Keratinocyte (primary cell): ENCODE results near the gene AFDN. TPM values are rescaled to one million over a fixed set of nuclear protein-coding genes. Genes with fewer than 3 reads are reported as not detected.
A peak's percentile ranks its signal among the peaks of the same experiment; 100 is the strongest.

Source experiments
- DNase-seq: peaks from one replicate; pipeline ENCODE4 v3.0.0-alpha.2; 2011; ENCODE audit warnings: low read depth, missing footprints, low spot score
- FAIRE-seq: peaks from 2 replicates; lab custom pipeline; 2011; peaks lifted over from hg19 to GRCh38; lab: Jason Lieb, UNC
- H2AFZ ChIP-seq: 2 replicates; pipeline ENCODE4 v1.6.0; 2012; ENCODE audit warnings: low read length, control low read depth, inconsistent platforms; ENCODE audit not compliant: control insufficient read depth
- H3K27ac ChIP-seq: 2 replicates; pipeline ENCODE4 v1.5.1; 2011; ENCODE audit warnings: low read length; ENCODE audit not compliant: control insufficient read depth, insufficient read depth
- H3K27me3 ChIP-seq: 3 replicates; pipeline ENCODE4 v1.6.0; 2011; ENCODE audit warnings: low read length; ENCODE audit not compliant: control insufficient read depth, insufficient read depth; ENCODE audit errors: extremely low read depth
- H3K36me3 ChIP-seq, 2 experiments: 2 replicates in 1 of 2; 3 replicates in 1 of 2; pipeline ENCODE4 v1.5.1; 2011; ENCODE audit warnings: low read length in 2 of 2, mild to moderate bottlenecking in 1 of 2; ENCODE audit not compliant: control insufficient read depth in 2 of 2, insufficient read depth in 2 of 2; ENCODE audit errors: extremely low read depth in 1 of 2
- H3K4me1 ChIP-seq: 3 replicates; pipeline ENCODE4 v1.5.1; 2011; ENCODE audit warnings: low read length; ENCODE audit not compliant: control insufficient read depth, insufficient read depth; ENCODE audit errors: extremely low read depth
- H3K4me2 ChIP-seq: 3 replicates; pipeline ENCODE4 v1.6.0; 2011; ENCODE audit warnings: low read depth, low read length; ENCODE audit not compliant: control insufficient read depth, insufficient read depth; ENCODE audit errors: extremely low read depth
- H3K4me3 ChIP-seq, 3 experiments: fragments of 200-600 bp in 1 of 3; sonication (generic) in 1 of 3; 2 replicates in 2 of 3; 3 replicates in 1 of 3; pipeline ENCODE4 v1.5.1; 2011 to 2016; ENCODE audit warnings: low read length in 3 of 3, mild to moderate bottlenecking in 3 of 3, control low read depth in 2 of 3, inconsistent platforms in 1 of 3, low read depth in 1 of 3, mixed read lengths in 1 of 3, mixed run types in 1 of 3, moderate library complexity in 1 of 3; ENCODE audit not compliant: control insufficient read depth in 2 of 3, insufficient read depth in 2 of 3; ENCODE audit errors: extremely low read depth in 1 of 3
- H3K79me2 ChIP-seq: 2 replicates; pipeline ENCODE4 v1.6.0; 2012; ENCODE audit warnings: low read length; ENCODE audit not compliant: control insufficient read depth, insufficient read depth
- H3K9ac ChIP-seq: 3 replicates; pipeline ENCODE4 v1.6.0; 2011; ENCODE audit warnings: low read length; ENCODE audit not compliant: control insufficient read depth, insufficient read depth; ENCODE audit errors: extremely low read depth
- H3K9me1 ChIP-seq: 3 replicates; pipeline ENCODE4 v1.6.0; 2011; ENCODE audit warnings: low read length; ENCODE audit not compliant: control insufficient read depth, insufficient read depth; ENCODE audit errors: extremely low read depth
- H3K9me3 ChIP-seq: 2 replicates; pipeline ENCODE4 v1.5.1; 2012; ENCODE audit warnings: low read depth, low read length; ENCODE audit not compliant: control insufficient read depth
- H4K20me1 ChIP-seq: 3 replicates; pipeline ENCODE4 v1.6.0; 2011; ENCODE audit warnings: low read length; ENCODE audit not compliant: control insufficient read depth, insufficient read depth; ENCODE audit errors: extremely low read depth
- EZH2 ChIP-seq: IDR thresholded peaks from one replicate; pipeline ENCODE4 v1.6.1; 2012; ENCODE audit warnings: inconsistent platforms, mild to moderate bottlenecking, low read length, moderate library complexity
- dilution Hi-C: fragments of 300-500 bp; cut with MboI; formaldehyde crosslinking; loops from one replicate; pipeline ENCODE4 v1.7.0; 2020; ENCODE audit warnings: low sequenced_read_pairs; ENCODE audit not compliant: extremely low pct_ligation_motif_present
- polyA plus RNA-seq, 5 experiments: library from polyadenylated mRNA; depleted of rRNA in 3 of 5; stranded (reverse) in 3 of 5; stranded (forward) in 1 of 5; unstranded in 1 of 5; fragments of >200 nt; gene quantifications; 1 replicate in 1 of 5; 2 replicates in 3 of 5; 3 replicates in 1 of 5; pipeline versions ENCODE4 v1.2.1 to v1.2.3, GENCODE V29; 2011 to 2012; ENCODE audit warnings: missing spikeins in 2 of 5, low read depth in 1 of 5, low replicate concordance in 1 of 5
- TF ChIP-seq, protein P1 (sequence below), 3 experiments: IDR thresholded peaks in 1 of 3; conservative IDR thresholded peaks in 1 of 3; optimal IDR thresholded peaks in 1 of 3; 2 replicates in 2 of 3; 3 replicates in 1 of 3; pipeline versions ENCODE3 to v1.5.1; 2011; ENCODE audit warnings: low read length in 3 of 3, mild to moderate bottlenecking in 3 of 3, moderate library complexity in 2 of 3, control low read depth in 1 of 3, inconsistent platforms in 1 of 3; ENCODE audit not compliant: insufficient read depth in 2 of 3; ENCODE audit errors: extremely low read depth in 1 of 3

Gene AFDN
- polyA plus RNA-seq, 1 donor (not counting 4 experiments of a cell fraction or from before 2014, with no cell fraction given): 46.5 TPM

DNA sequence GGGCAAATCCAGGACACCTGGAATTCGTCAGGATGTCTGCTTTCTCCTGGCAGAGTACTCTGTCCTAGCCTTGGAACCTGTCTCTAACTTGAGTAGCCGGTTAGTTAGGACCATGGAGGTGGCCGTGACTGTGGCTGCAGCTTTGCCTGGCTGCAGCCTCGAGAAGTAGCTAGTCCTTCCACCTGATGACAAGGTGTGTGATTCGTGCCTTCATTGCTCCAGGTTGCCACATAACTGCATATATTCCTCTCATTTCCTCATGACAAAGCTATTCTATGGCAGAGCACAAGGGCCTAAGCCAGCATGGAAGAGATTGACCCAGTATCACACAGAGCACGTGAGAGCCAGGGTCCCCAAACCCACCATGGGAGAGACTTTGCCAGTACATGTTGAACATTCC is 130.9 kb downstream of the AFDN start:
- H4K20me1 ChIP-seq: peaks cover 3% of the 10 kb centered on the region
- DNase-seq: no peak
- peaks cover 2 to 12% of the 10 kb centered on the region in 2 experiments for H3K36me3 ChIP-seq
- H3K4me2 ChIP-seq: no peak overlapping the region
- no peak overlapping the region for H3K9ac ChIP-seq
- peaks cover 6% of the 10 kb centered on the region for H3K9me1 ChIP-seq
- no peaks in the 10 kb centered on the region for H3K9me3 ChIP-seq
- H3K4me1 ChIP-seq: peaks cover 5% of the 10 kb centered on the region
- peak overlapping the region; percentile 30 for H3K27ac ChIP-seq
- no peak overlapping the region for H2AFZ ChIP-seq
- TF ChIP-seq EZH2: no peak
- TF ChIP-seq, protein P1, sequence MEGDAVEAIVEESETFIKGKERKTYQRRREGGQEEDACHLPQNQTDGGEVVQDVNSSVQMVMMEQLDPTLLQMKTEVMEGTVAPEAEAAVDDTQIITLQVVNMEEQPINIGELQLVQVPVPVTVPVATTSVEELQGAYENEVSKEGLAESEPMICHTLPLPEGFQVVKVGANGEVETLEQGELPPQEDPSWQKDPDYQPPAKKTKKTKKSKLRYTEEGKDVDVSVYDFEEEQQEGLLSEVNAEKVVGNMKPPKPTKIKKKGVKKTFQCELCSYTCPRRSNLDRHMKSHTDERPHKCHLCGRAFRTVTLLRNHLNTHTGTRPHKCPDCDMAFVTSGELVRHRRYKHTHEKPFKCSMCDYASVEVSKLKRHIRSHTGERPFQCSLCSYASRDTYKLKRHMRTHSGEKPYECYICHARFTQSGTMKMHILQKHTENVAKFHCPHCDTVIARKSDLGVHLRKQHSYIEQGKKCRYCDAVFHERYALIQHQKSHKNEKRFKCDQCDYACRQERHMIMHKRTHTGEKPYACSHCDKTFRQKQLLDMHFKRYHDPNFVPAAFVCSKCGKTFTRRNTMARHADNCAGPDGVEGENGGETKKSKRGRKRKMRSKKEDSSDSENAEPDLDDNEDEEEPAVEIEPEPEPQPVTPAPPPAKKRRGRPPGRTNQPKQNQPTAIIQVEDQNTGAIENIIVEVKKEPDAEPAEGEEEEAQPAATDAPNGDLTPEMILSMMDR (optimal IDR thresholded peaks at IDR 0.05 in 1 of 3, IDR thresholded peaks at IDR 0.05 in 1 of 3, conservative IDR thresholded peaks at IDR 0.05 in 1 of 3; ENCODE audit: extremely low read depth in 1 of 3, insufficient read depth in 2 of 3, low read length in 3 of 3): no peak
- dilution Hi-C loops: no loop called here
- no peaks in the 10 kb centered on the region for H3K27me3 ChIP-seq
- no peak for FAIRE-seq
- H3K4me3 ChIP-seq: no peak overlapping the region
- peaks cover 16% of the 10 kb centered on the region for H3K79me2 ChIP-seq

DNA sequence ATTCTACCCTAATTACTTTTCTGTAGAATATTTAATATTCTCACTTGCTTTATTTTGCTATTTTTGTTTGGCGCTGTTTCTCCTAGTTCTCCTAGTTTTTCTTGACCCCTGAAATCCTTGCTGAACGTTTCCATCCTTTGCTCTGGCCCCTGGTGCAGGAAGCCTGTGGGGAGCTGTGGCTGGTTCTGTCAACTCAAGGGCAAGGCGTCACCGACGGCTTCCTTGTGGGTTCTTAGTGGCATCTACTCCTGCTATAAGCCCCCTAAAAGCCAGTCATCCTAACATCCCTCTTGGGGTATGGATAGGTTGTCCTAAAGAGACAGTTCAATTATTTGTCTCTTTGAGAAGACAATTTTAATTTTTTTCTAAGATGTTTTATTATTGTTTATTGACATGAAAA is 133.9 kb downstream of the AFDN start:
- peaks cover 3% of the 10 kb centered on the region for H4K20me1 ChIP-seq
- H3K79me2 ChIP-seq: peaks cover 11% of the 10 kb centered on the region
- peaks cover 6% of the 10 kb centered on the region for H3K9me1 ChIP-seq
- no peak for TF ChIP-seq EZH2
- TF ChIP-seq, protein P1 (optimal IDR thresholded peaks at IDR 0.05 in 1 of 3, IDR thresholded peaks at IDR 0.05 in 1 of 3, conservative IDR thresholded peaks at IDR 0.05 in 1 of 3; ENCODE audit: extremely low read depth in 1 of 3, insufficient read depth in 2 of 3, low read length in 3 of 3): no peak
- H3K4me3 ChIP-seq: no peak overlapping the region
- DNase-seq: no peak
- no peaks in the 10 kb centered on the region for H3K9me3 ChIP-seq
- dilution Hi-C loops: no loop called here
- no peak overlapping the region for H2AFZ ChIP-seq
- H3K27ac ChIP-seq: no peak overlapping the region
- no peak overlapping the region for H3K9ac ChIP-seq
- peaks cover 5% of the 10 kb centered on the region for H3K4me1 ChIP-seq
- no peak for FAIRE-seq
- peaks cover 5 to 17% of the 10 kb centered on the region in 2 experiments for H3K36me3 ChIP-seq
- no peak overlapping the region for H3K4me2 ChIP-seq
- no peaks in the 10 kb centered on the region for H3K27me3 ChIP-seq
